GM12873 (cell line): ENCODE measurements around the gene ANGPTL4.
A peak's percentile ranks its signal among the peaks of the same experiment; 100 is the strongest.

Experiments
- TF ChIP-seq, protein P1 (sequence below): IDR thresholded peaks from 2 replicates; pipeline ENCODE4 v1.5.1; 2012; ENCODE audit warnings: low read depth, mild to moderate bottlenecking, moderate library complexity, low read length, control low read depth; ENCODE audit not compliant: insufficient read depth; ENCODE audit errors: missing control alignments

The ANGPTL4 gene, protein sequence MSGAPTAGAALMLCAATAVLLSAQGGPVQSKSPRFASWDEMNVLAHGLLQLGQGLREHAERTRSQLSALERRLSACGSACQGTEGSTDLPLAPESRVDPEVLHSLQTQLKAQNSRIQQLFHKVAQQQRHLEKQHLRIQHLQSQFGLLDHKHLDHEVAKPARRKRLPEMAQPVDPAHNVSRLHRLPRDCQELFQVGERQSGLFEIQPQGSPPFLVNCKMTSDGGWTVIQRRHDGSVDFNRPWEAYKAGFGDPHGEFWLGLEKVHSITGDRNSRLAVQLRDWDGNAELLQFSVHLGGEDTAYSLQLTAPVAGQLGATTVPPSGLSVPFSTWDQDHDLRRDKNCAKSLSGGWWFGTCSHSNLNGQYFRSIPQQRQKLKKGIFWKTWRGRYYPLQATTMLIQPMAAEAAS

DNA sequence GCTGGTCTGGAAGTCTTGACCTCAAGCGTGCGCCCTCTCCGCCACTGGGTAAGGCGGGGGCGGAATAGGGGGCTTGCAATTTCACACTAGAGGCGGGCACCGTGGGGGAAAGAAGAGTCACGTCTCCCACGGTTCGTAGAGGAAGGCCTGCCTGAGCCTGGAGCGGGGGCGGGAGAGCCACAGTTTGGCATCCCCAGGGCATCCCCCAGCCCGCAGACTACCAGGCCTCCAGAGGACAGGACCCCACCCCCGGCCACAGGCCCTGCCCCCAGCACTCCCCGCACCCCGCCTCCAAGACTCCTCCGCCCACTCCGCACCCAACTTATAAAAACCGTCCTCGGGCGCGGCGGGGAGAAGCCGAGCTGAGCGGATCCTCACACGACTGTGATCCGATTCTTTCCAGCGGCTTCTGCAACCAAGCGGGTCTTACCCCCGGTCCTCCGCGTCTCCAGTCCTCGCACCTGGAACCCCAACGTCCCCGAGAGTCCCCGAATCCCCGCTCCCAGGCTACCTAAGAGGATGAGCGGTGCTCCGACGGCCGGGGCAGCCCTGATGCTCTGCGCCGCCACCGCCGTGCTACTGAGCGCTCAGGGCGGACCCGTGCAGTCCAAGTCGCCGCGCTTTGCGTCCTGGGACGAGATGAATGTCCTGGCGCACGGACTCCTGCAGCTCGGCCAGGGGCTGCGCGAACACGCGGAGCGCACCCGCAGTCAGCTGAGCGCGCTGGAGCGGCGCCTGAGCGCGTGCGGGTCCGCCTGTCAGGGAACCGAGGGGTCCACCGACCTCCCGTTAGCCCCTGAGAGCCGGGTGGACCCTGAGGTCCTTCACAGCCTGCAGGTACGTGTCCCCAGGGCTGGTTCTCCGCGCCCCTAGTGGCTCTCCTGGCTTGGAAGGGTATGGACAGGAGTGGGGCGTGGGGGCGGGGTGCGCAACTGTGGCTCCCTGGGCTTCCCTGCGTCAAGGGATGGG lies at the start of gene ANGPTL4:
Gene ANGPTL4, plus strand, starts transcription at position 353 of the 969 bp plus-strand sequence. Its CDS starts 167 bp downstream, at position 520.
- TF ChIP-seq, protein P1, sequence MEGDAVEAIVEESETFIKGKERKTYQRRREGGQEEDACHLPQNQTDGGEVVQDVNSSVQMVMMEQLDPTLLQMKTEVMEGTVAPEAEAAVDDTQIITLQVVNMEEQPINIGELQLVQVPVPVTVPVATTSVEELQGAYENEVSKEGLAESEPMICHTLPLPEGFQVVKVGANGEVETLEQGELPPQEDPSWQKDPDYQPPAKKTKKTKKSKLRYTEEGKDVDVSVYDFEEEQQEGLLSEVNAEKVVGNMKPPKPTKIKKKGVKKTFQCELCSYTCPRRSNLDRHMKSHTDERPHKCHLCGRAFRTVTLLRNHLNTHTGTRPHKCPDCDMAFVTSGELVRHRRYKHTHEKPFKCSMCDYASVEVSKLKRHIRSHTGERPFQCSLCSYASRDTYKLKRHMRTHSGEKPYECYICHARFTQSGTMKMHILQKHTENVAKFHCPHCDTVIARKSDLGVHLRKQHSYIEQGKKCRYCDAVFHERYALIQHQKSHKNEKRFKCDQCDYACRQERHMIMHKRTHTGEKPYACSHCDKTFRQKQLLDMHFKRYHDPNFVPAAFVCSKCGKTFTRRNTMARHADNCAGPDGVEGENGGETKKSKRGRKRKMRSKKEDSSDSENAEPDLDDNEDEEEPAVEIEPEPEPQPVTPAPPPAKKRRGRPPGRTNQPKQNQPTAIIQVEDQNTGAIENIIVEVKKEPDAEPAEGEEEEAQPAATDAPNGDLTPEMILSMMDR: peak; percentile 14

DNA sequence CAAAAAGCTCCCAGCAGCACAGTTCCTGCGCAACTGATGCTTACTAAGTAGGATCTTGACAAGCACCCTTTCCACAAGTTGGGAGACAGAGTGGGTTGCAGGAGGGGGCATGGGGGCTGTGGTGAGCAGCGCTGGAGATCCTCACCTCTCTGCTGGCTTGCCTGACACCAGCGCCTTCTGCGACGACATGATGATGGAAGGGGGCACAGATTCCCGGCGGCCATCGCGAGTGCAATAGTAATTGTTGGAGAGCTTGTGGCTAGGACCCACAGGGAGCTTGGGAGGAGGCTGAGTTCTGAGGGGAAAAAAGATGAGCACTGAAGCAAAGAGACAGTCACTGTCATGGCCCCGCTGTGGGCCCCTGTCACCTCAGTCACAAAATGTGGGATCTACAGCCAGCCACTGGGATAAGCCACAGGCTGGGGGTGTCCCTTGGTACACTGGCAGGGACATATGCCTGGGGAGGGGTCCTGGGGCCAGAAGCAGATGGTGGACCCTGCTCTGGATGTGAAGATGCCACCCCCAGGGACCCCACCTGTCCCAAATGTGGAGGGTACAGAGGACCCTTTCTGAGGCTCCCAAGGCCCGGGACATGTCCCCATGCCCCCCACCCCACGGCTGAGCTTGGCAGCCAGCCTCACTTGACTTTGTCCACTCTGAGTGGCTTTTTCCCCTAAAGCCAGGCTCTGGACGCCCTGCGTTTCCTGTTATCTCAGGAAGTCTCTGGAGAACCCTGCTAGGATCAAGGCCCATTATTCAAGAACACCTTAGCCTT lies 47.4 kb upstream of the ANGPTL4 start:
- TF ChIP-seq, protein P1: no peak

DNA sequence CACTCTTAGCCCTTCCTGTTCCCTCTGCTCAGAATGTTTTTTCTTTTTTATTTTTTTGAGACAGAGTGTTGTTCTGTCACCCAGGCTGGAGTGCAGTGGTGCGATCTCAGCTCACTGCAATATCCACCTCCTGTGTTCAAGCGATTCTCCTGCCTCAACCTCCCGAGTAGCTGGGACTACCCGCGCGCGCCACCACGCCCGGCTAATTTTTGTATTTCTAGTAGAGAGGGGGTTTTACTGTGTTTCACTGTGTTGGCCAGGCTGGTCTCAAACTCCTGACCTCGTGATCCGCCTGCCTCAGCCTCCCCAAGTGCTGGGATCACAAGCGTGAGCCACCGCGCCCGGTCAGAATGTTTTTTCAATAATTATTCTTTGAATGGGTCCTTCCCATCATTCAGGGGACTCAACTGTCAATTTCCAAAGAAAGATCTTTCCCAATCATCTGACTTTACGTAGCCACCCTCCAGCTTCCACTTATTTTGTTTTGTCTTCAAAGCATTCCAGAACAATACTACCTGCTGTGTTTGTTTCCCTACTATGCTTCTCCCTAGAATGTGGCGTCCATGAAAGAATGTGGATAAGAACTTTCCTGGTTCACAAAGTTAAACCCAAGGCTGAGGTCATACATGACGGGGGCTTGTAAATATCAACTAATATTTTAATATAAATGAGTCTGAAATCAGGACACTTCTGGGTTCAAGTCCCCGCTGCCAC lies 44.0 kb upstream of the ANGPTL4 start:
- TF ChIP-seq, protein P1: no peak

DNA sequence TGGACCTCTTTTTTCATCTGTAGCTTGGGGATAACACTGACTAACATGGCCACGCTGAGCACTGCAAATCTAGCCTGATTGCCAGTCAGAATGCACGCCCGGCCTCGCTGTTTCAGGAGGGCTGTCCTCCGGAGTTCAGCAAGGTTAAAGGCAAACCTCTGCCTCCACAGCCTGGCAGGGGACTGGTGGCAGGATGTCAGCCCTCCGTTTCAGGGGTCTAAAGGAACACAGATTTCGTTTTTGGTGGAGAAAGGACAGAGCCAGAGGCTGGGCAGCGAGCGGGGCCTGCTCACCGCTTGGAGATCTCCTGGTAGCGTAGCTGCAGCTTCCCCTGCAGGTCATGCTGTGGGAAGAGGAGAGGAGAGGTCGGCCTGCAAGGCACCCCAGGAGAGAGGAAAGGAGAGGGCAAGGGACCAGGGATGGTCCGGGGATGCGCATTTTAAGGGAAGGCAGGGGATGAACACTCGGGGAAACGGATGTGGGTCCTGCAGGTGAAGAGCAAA lies 43.3 kb upstream of the ANGPTL4 start:
- TF ChIP-seq, protein P1: no peak

DNA sequence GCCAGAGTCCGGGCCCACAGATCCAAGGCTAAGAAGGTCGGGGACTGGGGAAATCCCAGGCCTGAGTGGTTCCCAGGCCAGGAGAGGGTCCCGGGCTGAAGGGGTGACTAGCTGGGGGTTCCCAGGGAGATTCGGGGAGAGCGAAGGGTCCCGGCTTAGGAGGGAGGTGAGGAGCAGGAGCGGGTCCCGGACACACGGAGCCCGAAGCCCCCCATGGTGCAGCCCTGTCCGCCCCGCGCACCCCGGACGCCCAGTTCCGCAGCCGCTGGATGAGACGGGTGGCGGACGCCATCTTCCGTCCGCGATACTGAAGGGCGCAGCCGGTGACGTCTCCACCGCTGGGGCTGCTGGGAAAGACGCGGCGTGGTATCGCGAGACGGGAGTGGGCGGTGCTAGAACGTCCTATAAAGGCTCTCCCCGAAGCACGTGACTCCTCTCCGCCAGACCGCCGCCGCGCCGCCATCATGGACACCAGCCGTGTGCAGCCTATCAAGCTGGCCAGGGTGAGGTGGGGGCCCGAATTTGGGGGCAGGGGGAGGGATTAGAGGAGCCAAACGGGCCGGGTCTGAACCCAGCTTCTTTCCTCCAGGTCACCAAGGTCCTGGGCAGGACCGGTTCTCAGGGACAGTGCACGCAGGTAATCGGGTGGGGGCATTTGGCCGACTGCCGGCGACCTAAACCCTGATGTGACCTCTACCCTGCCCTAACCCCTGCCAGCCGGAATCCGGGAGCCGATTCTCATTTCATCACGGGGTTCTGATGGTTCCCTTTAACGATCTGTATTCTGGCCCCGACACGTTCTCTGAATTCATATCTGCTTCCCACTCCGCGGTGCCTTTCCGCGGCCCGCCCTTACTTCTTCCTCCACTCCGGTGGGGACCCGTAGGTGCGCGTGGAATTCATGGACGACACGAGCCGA lies 42.6 kb upstream of the ANGPTL4 start, which contains the start of the genes NDUFA7 and RPS28:
Gene NDUFA7, minus strand, starts transcription at position 309 of the 919 bp plus-strand sequence. Its CDS starts 17 bp downstream, at position 292.
Gene RPS28, plus strand, starts transcription at position 430 of the 919 bp plus-strand sequence. Its CDS starts 35 bp downstream, at position 465.
- TF ChIP-seq, protein P1: peak; percentile 42
